GM18873 (cell line): Measurements from ENCODE around the gene BLVRA.
"Not testable (repeated sequence)": the region's sequence is repeated elsewhere in the genome, so short reads cannot be mapped to it uniquely, and the experiment has no call there.

Experiments used
- ATAC-seq: cut with Tn5 transposase; IDR thresholded peaks from one replicate; pipeline ENCODE4 v1.9.1; 2021; ENCODE audit warnings: mild to moderate bottlenecking, moderate library complexity, moderate number of reproducible peaks; ENCODE audit not compliant: unreplicated experiment, low FRiP score

Gene BLVRA

DNA sequence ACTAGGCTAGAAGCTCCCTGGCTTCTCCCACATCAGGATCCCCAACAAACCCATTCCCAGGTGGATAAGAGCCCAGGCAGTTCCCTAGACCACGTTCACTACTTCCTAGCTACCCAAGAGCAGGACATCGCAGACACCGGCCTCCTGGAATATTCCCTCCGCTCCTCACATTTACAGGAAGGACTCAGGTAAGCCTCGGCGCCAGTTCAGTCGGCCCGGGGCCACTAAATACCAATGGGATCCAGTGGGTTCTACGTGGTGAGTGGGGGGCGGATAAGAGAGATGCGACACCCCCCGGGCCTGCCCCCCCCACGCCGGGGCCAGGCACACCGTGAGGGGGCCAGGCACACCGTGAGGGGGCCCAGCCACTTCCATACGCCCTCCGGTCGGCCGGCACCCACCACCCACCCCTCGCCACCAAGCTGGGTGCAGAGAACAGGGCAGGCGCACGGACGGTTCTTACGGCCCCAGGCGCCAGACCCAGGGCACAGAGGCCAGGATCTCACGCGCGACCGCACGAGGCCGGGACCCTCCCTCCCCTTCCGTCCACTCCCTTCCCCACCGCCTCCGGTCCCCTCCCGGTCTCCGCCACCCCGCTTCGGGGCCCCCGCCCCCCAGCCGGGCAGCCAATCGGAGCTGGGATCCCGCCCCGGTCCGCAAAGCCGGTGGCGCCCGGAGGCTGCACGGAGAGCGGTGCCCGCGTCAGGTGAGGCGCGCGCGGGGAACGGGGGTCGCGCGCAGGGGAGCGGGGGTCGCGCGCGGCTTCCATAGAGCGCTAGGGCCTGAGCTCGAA lies at the start of gene BLVRA:
BLVRA (plus strand) TSS at position 652 of the 793 bp plus-strand sequence. CDS start 12,479 bp downstream, outside the sequence.
- no peak for ATAC-seq

- ATAC-seq = no peak
Observed at GRCh38 chr7:43711503-43711902, 47.0 kb upstream of the BLVRA start.

DNA sequence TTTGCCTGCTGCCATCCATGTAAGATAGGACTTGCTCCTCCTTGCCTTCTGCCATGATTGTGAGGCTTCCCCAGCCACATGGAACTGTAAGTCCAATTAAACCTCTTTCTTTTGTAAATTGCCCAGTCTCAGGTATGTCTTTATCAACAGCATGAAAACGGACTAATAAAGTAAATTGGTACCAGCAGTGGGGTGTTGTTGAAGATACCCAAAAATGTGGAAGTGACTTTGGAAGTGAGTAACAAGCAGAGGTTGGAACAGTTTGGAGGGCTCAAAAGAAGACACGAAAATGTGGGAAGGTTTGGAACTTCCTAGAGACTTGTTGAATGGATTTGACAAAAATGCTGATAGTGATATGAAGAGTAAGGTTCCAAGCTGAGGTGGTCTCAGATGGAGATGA lies 42.5 kb upstream of the BLVRA start:
- ATAC-seq = not testable (repeated sequence)

- no peak for ATAC-seq
Observed at GRCh38 chr7:43716598-43716997, 41.9 kb upstream of the BLVRA start.

GRCh38 chr7:43721193-43721806 lies 37.2 kb upstream of the BLVRA start:
- ATAC-seq = no peak

DNA sequence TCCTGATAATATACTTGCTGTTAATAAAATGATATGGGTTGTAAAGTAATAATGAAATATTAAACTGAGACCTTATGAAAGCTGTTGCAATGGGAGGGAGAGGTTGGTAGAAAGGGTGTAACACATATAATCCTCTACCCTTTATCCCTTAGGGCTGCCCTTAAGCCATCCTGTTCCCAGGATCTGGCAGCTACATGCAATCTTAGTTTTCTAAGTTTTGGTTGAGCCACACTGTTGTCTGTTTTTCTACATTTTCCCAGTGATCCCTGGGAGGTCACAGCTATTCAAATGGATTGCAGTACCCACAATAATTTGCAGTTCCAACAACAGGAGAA lies 35.5 kb upstream of the BLVRA start:
- no peak for ATAC-seq

- ATAC-seq = no peak
Observed at GRCh38 chr7:43725251-43725650, 33.2 kb upstream of the BLVRA start.

GRCh38 chr7:43726466-43726865 lies 32.0 kb upstream of the BLVRA start:
- no peak for ATAC-seq

- no peak for ATAC-seq
Observed at GRCh38 chr7:43727003-43727402, 31.5 kb upstream of the BLVRA start.

DNA sequence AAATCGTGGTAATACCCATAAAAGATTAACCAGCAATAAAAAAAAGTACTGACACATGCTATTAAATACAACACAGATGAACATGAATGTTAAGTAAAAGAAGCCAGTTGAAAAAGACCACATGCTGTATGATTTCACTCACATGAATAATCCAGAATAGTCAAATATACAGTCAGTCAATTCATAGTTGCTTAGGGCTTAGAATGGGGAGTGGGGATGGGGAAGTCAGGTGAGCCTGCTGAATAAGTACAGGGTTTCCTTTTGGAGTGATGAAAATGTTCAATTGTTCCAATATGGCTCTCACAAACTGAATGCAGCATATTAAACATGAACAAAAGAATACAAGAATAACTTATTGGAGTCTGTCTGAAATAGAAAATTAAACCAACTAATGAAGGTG lies 31.0 kb upstream of the BLVRA start:
- no peak for ATAC-seq

DNA sequence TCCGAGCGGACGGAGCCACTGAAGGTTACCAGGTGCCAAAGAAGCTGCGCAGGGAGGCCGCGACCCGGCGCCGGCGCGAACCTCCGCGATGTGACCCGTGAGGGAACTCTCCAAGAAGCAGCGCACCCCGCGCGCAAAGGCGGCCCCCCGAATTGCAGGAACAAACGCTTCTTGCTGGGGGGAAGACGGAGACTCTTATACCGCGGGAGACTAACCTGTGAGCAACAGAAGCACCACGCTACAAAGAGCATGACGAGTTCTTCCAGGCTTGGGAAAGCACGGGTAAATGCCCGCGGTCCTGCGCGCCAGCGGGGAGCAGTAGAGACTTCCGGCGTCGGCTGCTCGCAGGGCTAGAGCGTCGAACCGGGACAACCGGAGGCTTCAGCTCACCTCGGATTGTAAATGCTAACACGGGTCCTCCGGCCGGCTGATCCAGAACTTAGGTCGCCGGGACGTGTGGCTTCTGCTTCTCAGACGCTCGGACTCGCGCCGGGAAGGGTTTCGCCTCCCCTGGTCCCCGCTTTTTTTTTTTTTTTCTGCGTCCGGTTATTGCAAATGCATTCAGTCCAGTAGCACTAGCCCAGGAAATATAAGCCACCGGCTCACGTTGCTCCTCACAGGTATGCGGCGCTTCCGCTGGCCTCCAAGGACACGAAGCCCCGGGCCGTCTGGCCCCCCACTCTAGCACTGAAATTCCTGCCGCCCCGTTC lies 29.1 kb upstream of the BLVRA start, which contains the start of gene COA1:
COA1 (minus strand) TSS at position 310 of the 710 bp plus-strand sequence. CDS start 80,909 bp downstream, outside the sequence.
- peak; percentile 81 for ATAC-seq

DNA sequence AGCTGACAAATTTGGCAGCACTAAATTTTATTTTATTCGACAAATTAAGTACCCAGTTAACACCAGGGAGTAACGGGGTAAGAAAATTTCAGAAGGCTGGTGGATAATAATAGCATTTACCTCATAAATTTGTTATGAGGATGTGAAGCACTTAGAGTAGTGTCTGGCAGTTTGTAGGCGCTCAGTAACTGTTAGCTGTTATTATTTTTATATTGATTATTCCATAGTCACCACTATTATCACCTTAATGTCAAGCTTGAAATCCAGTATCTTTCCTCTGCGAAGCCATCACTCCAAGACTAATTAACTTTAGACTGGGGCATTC lies 28.6 kb upstream of the BLVRA start:
- no peak for ATAC-seq

DNA sequence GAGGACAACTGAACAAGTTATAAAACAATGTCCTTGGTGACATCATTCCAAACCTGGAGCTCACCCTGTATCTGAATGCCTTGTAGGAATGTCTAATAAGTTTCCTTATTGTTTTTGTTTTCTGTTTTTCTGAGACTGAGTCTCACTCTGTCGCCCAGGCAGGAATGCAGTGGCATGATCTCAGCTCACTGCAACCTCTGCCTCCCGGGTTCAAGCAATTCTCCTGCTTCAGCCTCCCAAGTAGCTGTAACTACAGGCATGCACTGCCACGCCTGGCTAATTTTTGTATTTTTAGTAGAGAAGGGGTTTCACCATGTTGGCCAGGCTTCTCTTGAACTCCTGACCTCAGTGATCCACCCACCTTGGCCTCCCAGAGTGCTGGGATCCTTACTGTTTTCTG lies 27.0 kb upstream of the BLVRA start:
- ATAC-seq = not testable (repeated sequence)

DNA sequence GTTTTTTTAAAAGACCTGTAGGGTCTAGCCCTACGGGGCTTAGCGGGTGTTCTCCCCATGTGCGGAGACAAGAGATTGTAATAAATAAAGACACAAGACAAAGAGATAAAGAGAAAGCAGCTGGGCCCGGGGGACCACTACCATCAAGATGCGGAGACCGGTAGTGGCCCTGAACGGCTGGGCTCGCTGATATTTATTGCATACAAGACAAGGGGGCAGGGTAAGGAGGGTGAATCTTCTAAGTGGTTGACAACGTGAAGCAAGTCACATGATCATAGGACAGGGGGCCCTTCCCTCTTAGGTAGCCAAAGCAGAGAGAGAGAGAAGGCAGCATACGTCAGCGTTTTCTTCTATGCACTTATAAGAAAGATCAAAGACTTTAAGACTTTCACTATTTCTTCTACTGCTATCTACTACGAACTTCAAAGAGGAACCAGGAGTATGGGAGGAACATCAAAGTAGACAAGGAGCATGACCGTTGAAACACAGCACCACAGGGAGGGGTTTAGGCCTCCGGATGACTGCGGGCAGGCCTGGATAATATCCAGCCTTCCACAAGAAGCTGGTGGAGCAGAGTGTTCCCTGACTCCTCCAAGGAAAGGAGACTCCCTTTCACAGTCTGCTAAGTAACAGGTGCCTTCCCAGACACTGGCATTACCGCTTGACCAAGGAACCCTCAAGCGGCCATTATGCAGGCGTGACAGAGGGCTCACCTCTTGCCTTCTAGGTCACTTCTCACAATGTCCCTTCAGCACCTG lies 23.7 kb upstream of the BLVRA start:
- not testable (repeated sequence) for ATAC-seq

DNA sequence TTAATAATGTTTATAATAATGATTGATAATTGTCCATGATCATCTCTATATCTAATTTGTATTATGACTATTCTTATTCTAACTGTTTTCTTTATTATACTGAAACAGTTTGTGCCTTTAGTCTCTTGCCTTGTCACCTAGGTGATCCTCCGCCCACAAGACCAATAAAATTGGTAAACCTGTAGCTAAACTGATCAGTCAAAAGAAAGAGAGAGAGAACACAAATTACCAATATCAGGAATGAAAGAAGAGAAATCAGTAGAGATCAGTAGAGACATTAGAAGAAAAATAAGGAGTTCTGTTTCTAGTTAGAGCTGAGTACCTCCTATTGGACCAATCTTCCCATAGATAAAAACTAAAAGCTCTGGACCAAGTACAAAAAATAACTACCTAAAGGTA lies 23.1 kb upstream of the BLVRA start:
- peak; percentile 24 for ATAC-seq

- peak; percentile 59 for ATAC-seq
Observed at GRCh38 chr7:43735802-43736603, 22.5 kb upstream of the BLVRA start.

- no peak for ATAC-seq
Observed at GRCh38 chr7:43737467-43738127, 20.9 kb upstream of the BLVRA start.

- no peak for ATAC-seq
Observed at GRCh38 chr7:43742692-43743091, 15.8 kb upstream of the BLVRA start.

- no peak for ATAC-seq
Observed at GRCh38 chr7:43747328-43748105, 11.0 kb upstream of the BLVRA start.
